ENCODE measurements around the gene CSPG4.
A peak's percentile ranks its signal among the peaks of the same experiment; 100 is the strongest.
"Not testable (repeated sequence)": the region's sequence is repeated elsewhere in the genome, so short reads cannot be mapped to it uniquely, and the experiment has no call there.

Gene CSPG4

GRCh38 chr15:75732809-75733451 is 20.3 kb upstream of the CSPG4 start:
- ChIA-PET POLR2A (no interaction called here), CTCF (interaction anchor here (0.5 to 2.3 kb wide), 9 partner anchors 10 to 185 kb away, joined by 3 to 10 read pairs (median 3); a partner anchor contains a TSS)
- H3K9me3 ChIP-seq (ENCODE audit: control extremely low read depth in 1 of 5, control insufficient read depth in 4 of 5, insufficient read depth in 2 of 5, low read depth in 1 of 5, low read length in 4 of 5) = no peaks in the 10 kb centered on the region
- WGBS (ENCODE audit: insufficient coverage) = 48% methylated on average over 7 of the region's 12 CpGs
- DNase-seq = peak; percentile 43 to 63 (median 49)
- H3K27ac ChIP-seq (ENCODE audit: insufficient read depth in 1 of 2, low read depth in 1 of 2, low read length in 2 of 2, poor library complexity in 1 of 2, severe bottlenecking in 2 of 2) = no peak overlapping the region
- peaks cover 0 to 5% (median 0%) of the 10 kb centered on the region in 5 experiments for H3K27me3 ChIP-seq (replicated peaks in 2 of 5; ENCODE audit: control insufficient read depth in 4 of 5, insufficient read depth in 5 of 5, low read length in 4 of 5)
- peaks cover 0 to 21% (median 18%) of the 10 kb centered on the region in 4 experiments for H3K4me1 ChIP-seq (ENCODE audit: control extremely low read depth in 1 of 4, control insufficient read depth in 4 of 4, insufficient read depth in 4 of 4, low read length in 3 of 4)
- H3K4me3 ChIP-seq (ENCODE audit: control insufficient read depth in 1 of 7, extremely low read depth in 1 of 7, insufficient read depth in 4 of 7, low read depth in 2 of 7, low read length in 6 of 7) = peak overlapping the region in 2 of 7 experiments; percentile 10 to 49
- H3K36me3 ChIP-seq (ENCODE audit: control insufficient read depth in 4 of 4, insufficient read depth in 4 of 4, low read length in 3 of 4) = no peaks in the 10 kb centered on the region

- H3K27ac ChIP-seq (ENCODE audit: insufficient read depth in 1 of 2, low read depth in 1 of 2, low read length in 2 of 2, poor library complexity in 1 of 2, severe bottlenecking in 2 of 2) = no peak overlapping the region
- no peaks in the 10 kb centered on the region for H3K9me3 ChIP-seq (ENCODE audit: control extremely low read depth in 1 of 5, control insufficient read depth in 4 of 5, insufficient read depth in 2 of 5, low read depth in 1 of 5, low read length in 4 of 5)
- DNase-seq = no peak
- peak overlapping the region in 3 of 7 experiments; percentile 46 to 61 (median 55) for H3K4me3 ChIP-seq (ENCODE audit: control insufficient read depth in 1 of 7, extremely low read depth in 1 of 7, insufficient read depth in 4 of 7, low read depth in 2 of 7, low read length in 6 of 7)
- peaks cover 0 to 20% (median 15%) of the 10 kb centered on the region in 4 experiments for H3K4me1 ChIP-seq (ENCODE audit: control extremely low read depth in 1 of 4, control insufficient read depth in 4 of 4, insufficient read depth in 4 of 4, low read length in 3 of 4)
- WGBS (ENCODE audit: insufficient coverage) = 43% methylated on average over 15 of the region's 16 CpGs
- POLR2A ChIA-PET = no interaction called here
- peaks cover 0 to 9% (median 0%) of the 10 kb centered on the region in 5 experiments for H3K27me3 ChIP-seq (replicated peaks in 2 of 5; ENCODE audit: control insufficient read depth in 4 of 5, insufficient read depth in 5 of 5, low read length in 4 of 5)
- CTCF ChIA-PET = interaction anchor here (1.0 to 2.3 kb wide), 5 partner anchors 9 to 186 kb away, joined by 3 to 10 read pairs (median 3); a partner anchor contains a TSS
- no peaks in the 10 kb centered on the region for H3K36me3 ChIP-seq (ENCODE audit: control insufficient read depth in 4 of 4, insufficient read depth in 4 of 4, low read length in 3 of 4)
Observed at GRCh38 chr15:75732177-75732808, 19.6 kb upstream of the CSPG4 start.

- CTCF ChIA-PET = interaction anchor here (1.0 to 2.5 kb wide), 3 partner anchors 12 to 70 kb away, joined by 3 to 10 read pairs (median 7); no protein-coding TSS in a partner anchor
- H3K27ac ChIP-seq (ENCODE audit: insufficient read depth in 1 of 2, low read depth in 1 of 2, low read length in 2 of 2, poor library complexity in 1 of 2, severe bottlenecking in 2 of 2) = no peak overlapping the region
- peak in 2 of 3 donors; percentile 45 to 53 for DNase-seq
- no peaks in the 10 kb centered on the region for H3K9me3 ChIP-seq (ENCODE audit: control extremely low read depth in 1 of 5, control insufficient read depth in 4 of 5, insufficient read depth in 2 of 5, low read depth in 1 of 5, low read length in 4 of 5)
- WGBS (ENCODE audit: insufficient coverage) = 18% methylated on average over 19 of the region's 28 CpGs
- POLR2A ChIA-PET = no interaction called here
- peaks cover 0 to 20% (median 15%) of the 10 kb centered on the region in 4 experiments for H3K4me1 ChIP-seq (ENCODE audit: control extremely low read depth in 1 of 4, control insufficient read depth in 4 of 4, insufficient read depth in 4 of 4, low read length in 3 of 4)
- peak overlapping the region in 3 of 7 experiments; percentile 46 to 61 (median 55) for H3K4me3 ChIP-seq (ENCODE audit: control insufficient read depth in 1 of 7, extremely low read depth in 1 of 7, insufficient read depth in 4 of 7, low read depth in 2 of 7, low read length in 6 of 7)
- peaks cover 0 to 6% (median 0%) of the 10 kb centered on the region in 5 experiments for H3K27me3 ChIP-seq (replicated peaks in 2 of 5; ENCODE audit: control insufficient read depth in 4 of 5, insufficient read depth in 5 of 5, low read length in 4 of 5)
- H3K36me3 ChIP-seq (ENCODE audit: control insufficient read depth in 4 of 4, insufficient read depth in 4 of 4, low read length in 3 of 4) = no peaks in the 10 kb centered on the region
Observed at GRCh38 chr15:75731248-75732151, 18.9 kb upstream of the CSPG4 start.

GRCh38 chr15:75730376-75731247 is 18.0 kb upstream of the CSPG4 start:
- H3K9me3 ChIP-seq (ENCODE audit: control extremely low read depth in 1 of 5, control insufficient read depth in 4 of 5, insufficient read depth in 2 of 5, low read depth in 1 of 5, low read length in 4 of 5); H3K4me3 ChIP-seq (ENCODE audit: control insufficient read depth in 1 of 7, extremely low read depth in 1 of 7, insufficient read depth in 4 of 7, low read depth in 2 of 7, low read length in 6 of 7); DNase-seq; H3K27me3 ChIP-seq (replicated peaks in 2 of 5; ENCODE audit: control insufficient read depth in 4 of 5, insufficient read depth in 5 of 5, low read length in 4 of 5); H3K27ac ChIP-seq (ENCODE audit: insufficient read depth in 1 of 2, low read depth in 1 of 2, low read length in 2 of 2, poor library complexity in 1 of 2, severe bottlenecking in 2 of 2); H3K36me3 ChIP-seq (ENCODE audit: control insufficient read depth in 4 of 4, insufficient read depth in 4 of 4, low read length in 3 of 4); POLR2A ChIA-PET: not testable (repeated sequence)
- 99% methylated on average over 13 of the region's 17 CpGs for WGBS (ENCODE audit: insufficient coverage)
- H3K4me1 ChIP-seq (ENCODE audit: control extremely low read depth in 1 of 4, control insufficient read depth in 4 of 4, insufficient read depth in 4 of 4, low read length in 3 of 4) = peaks cover 0 to 20% (median 15%) of the 10 kb centered on the region in 4 experiments
- CTCF ChIA-PET = interaction anchor here (0.7 to 3.4 kb wide), 7 partner anchors 22 to 191 kb away, joined by 3 to 52 read pairs (median 7); no protein-coding TSS in a partner anchor

- Histone ChIP-seq H3K4me1 (ENCODE audit: control extremely low read depth in 1 of 4, control insufficient read depth in 4 of 4, insufficient read depth in 4 of 4, low read length in 3 of 4) (peaks cover 0 to 20% (median 15%) of the 10 kb centered on the region in 4 experiments), H3K9me3 (ENCODE audit: control extremely low read depth in 1 of 5, control insufficient read depth in 4 of 5, insufficient read depth in 2 of 5, low read depth in 1 of 5, low read length in 4 of 5) (no peaks in the 10 kb centered on the region), H3K36me3 (ENCODE audit: control insufficient read depth in 4 of 4, insufficient read depth in 4 of 4, low read length in 3 of 4) (no peaks in the 10 kb centered on the region), H3K27ac (ENCODE audit: insufficient read depth in 1 of 2, low read depth in 1 of 2, low read length in 2 of 2, poor library complexity in 1 of 2, severe bottlenecking in 2 of 2) (no peak overlapping the region), H3K4me3 (ENCODE audit: control insufficient read depth in 1 of 7, extremely low read depth in 1 of 7, insufficient read depth in 4 of 7, low read depth in 2 of 7, low read length in 6 of 7) (no peak overlapping the region), H3K27me3 (replicated peaks in 2 of 5; ENCODE audit: control insufficient read depth in 4 of 5, insufficient read depth in 5 of 5, low read length in 4 of 5) (peaks cover 0 to 6% (median 0%) of the 10 kb centered on the region in 5 experiments)
- ChIA-PET CTCF (interaction anchor here (0.7 to 3.4 kb wide), 17 partner anchors 9 to 418 kb away, joined by 3 to 52 read pairs (median 4); no protein-coding TSS in a partner anchor), POLR2A (no interaction called here)
- 95% methylated on average over 8 of the region's 10 CpGs for WGBS (ENCODE audit: insufficient coverage)
- no peak for DNase-seq
Observed at GRCh38 chr15:75729326-75730069, 16.9 kb upstream of the CSPG4 start.

All from common myeloid progenitor, CD34-positive (primary cell).